Stimulated activated CD4-positive, alpha-beta T cell treated with anti-CD3 and anti-CD28 coated beads, Interleukin-15, amount 100 ng/mL, for 24 hours (primary cell): ENCODE data around the gene LYPD1.
"Not testable (repeated sequence)": the region's sequence is repeated elsewhere in the genome, so short reads cannot be mapped to it uniquely, and the experiment has no call there.

Experiments
- DNase-seq: peaks from one replicate; pipeline ENCODE4 v3.0.0-alpha.2; 2020

The LYPD1 gene, protein sequence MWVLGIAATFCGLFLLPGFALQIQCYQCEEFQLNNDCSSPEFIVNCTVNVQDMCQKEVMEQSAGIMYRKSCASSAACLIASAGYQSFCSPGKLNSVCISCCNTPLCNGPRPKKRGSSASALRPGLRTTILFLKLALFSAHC

DNA sequence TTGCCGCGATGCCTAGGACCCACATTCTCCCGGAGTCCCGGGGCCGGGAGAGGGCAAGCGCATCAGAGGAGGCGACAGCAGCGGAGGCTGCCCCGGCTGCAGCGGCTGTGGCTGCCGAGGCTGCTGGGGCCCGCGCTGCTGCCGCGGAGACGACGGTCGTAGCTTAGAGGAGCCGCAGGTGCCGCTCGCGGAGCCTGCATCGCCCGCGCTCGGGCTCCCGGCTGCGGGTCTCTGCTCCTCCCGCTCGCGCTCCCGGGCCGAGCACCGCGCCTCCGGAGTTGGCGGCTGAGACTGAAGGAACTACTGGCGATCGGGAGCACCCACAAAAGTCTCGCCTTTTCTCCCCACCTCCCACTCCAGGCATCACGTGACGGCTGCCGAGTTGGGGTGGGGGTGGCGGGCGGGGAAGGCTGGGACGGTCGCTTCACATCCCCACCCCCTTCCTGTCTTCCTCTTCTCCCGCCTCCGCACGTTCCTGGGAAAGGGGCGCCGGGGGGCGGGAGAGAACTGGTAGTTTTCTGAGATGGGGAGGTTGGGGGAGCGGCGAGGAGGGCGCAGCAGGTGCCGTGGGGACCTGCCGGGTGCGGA, at the start of gene LYPD1:
Gene LYPD1 (minus strand): TSS at position 298 of the 588 bp plus-strand sequence. CDS start 273 bp downstream, at position 25.
- DNase-seq: peak; percentile 6

DNA sequence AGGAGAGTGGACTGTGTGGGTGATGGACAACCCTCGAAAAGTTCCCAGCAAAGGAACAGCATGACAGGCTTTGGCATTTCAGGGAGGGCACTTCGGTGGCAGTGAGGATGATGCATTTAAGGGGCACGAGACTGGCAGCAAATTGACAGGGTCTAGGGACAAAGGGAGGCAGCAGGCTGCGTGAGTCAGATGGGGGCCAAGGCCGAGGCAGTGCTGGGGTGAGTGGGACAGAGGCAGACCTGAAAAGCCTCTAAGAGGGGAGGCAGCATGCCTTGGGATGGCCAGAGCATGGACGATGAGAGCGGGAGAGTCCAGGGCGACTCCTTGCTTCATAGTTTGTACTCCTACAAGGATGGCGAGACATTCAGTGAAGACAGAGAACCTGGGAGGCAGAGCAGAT, 49.5 kb upstream of the LYPD1 start:
- no peak for DNase-seq

GRCh38 chr2:132716954-132717353, 46.9 kb upstream of the LYPD1 start:
- no peak for DNase-seq

- DNase-seq: no peak
These were observed 45.7 kb upstream of the LYPD1 start for GRCh38 chr2:132715386-132716351.

DNA sequence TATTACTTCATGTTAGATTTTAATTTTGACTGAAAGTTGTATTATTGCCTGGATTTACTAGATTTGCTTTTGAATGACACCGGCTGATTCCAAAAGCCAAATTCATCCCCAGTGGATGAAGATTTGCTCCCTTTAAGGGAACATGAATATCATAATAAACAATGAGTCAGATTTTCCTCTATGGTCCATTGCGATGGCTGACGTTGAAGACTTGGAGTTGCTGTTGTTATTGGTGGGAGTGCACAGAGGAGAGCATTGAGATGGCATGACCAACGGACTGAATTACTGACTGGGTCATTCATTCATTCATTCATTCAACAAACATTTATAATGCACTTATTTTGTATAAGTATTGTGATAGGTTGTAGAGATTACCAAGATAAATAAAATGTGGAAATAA, 33.4 kb upstream of the LYPD1 start:
- DNase-seq: no peak

GRCh38 chr2:132701810-132702209, 31.8 kb upstream of the LYPD1 start:
- no peak for DNase-seq

GRCh38 chr2:132699802-132700201, 29.8 kb upstream of the LYPD1 start:
- DNase-seq: not testable (repeated sequence)

DNA sequence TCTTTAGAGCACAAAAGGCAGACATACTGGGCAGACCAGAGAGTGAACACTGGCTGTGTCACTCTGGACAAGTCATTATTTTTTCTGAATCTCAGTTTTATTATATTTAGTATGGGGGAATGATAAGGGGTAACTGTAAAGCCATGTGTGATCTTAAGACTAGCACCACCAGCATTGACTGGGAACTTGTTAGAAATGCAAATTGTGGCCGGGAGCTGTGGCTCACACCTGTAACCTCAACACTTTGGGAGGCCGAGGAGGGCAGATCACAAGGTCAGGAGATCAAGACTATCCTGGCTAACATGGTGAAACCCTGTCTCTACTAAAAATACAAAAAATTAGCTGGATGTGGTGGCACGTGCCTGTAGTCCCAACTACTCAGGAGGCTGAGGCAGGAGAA, 28.3 kb upstream of the LYPD1 start:
- DNase-seq: not testable (repeated sequence)

DNA sequence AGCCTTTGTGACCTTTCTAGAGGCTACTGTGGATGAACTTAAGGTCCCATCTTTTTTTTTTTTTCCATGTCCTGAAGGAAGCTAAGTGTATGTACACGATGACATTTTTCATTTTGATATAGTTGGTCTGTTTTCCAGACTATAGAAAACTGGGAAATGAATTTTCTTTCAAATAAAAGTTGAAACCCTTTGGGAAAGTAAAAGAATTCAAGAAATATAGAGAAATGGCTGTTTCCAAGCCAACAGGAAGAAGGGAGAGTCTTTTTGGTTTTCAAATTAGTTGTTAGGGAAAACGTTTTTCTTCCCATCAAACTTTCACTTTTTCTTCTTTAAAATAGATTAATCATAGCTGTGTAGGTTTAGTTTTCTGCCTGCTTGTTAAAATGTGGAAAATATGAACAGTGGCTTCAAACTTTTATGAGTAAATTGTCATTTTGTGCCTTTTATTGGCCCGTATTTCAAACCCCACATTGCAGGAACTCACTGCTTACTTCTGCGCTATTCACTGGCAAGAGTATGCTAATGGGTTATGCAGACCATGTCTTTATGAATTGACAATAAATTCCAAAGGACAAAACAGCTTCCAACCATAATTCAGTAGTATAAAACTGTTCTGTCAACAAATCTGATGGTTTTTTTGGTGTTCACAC, 27.7 kb upstream of the LYPD1 start:
- no peak for DNase-seq

- no peak for DNase-seq
These were observed 22.8 kb upstream of the LYPD1 start for GRCh38 chr2:132692816-132693215.

DNA sequence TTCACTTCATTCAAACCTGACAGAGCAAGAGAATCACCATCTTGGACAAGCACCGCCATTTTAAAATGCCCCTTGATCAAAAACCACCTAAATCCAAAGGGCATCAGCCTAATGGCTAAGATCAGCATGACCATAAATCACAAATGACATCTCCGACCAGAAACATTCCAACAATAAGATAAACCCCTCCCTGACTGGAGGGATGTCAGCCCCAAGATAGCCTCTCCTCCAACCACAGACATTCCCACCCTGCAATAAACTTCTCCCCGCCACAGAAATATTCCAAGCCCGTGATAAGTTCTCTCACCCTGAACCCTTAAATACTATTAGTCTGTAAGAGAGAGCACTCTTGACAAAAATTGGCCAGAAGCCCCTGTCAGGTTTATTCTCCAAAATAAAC, 21.6 kb upstream of the LYPD1 start:
- no peak for DNase-seq

- no peak for DNase-seq
These were observed 20.8 kb upstream of the LYPD1 start for GRCh38 chr2:132690664-132691303.

GRCh38 chr2:132681766-132682165, 11.8 kb upstream of the LYPD1 start:
- DNase-seq: no peak

DNA sequence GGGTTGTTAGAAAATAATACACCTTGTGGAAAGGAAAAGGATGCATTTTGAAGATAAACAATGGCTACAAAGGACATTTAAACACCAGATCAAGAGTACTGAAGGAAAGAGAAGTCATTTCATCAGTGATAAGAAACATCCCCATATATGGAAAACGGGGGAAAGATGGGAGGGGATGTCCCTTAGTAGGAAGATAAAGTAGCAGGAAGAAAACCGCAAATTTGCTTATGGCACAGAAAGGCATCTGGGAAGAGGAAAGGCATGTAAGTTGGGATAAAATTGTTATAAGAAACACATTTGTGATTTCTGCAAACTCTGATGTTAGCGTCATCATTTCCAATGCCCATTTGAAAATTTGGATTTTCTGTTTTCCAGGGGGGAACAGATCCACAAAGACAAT, 10.5 kb upstream of the LYPD1 start:
- DNase-seq: no peak

- no peak for DNase-seq
These were observed 8.5 kb upstream of the LYPD1 start for GRCh38 chr2:132678483-132678882.

DNA sequence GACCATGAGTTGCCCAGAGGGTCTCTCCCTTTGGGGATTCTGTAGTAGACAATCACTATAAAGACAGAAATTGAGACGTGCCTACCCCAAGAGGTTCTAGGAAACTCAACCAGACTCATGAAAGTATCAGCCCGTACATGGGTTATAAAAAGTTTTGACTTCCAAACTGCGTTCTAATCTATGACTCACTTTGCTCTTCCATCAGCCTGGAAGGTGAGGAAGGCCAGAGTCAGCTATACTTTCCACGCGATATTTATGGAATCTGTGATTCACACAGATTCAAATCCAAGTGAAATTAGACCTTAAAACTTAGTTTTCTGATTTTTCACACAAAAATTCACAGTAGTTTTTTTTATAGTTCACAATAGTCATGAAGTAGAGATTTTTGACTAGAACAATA, 7.7 kb upstream of the LYPD1 start:
- DNase-seq: no peak

DNA sequence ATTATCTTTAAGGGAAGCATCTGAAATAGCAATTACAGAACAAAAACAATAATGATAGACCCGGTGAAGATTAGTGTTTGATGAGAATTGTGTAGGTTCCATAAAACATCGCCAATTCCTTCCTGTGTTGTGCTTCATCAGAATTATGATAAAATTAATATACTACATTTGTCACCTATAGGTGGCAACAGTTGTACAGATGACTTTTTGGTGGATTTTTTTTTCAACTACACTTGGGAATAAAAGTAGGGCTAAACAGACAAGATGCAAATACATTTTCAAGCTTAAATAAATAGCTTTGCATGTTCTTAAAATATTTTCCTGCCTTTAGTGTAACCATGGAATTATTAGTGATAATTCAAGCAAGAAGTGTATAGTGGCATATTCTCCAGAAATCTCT, 7.0 kb upstream of the LYPD1 start:
- no peak for DNase-seq

GRCh38 chr2:132671151-132671835, 1.3 kb upstream of the LYPD1 start:
- DNase-seq: no peak

GRCh38 chr2:132670496-132671150, 618 bp upstream of the LYPD1 start:
- no peak for DNase-seq

- no peak for DNase-seq
These were observed 758 bp downstream of the LYPD1 start for GRCh38 chr2:132668987-132669907.
